LHCN-M2 (cell line): ENCODE results near the gene CRKL. TPM values are rescaled to one million over a fixed set of nuclear protein-coding genes. Genes with fewer than 3 reads are reported as not detected.
"Not testable (repeated sequence)": the region's sequence is repeated elsewhere in the genome, so short reads cannot be mapped to it uniquely, and the experiment has no call there.

Experiments used
- DNase-seq: peaks from one replicate; pipeline ENCODE4 v3.0.0-alpha.2; 2012; ENCODE audit warnings: low read depth
- polyA plus RNA-seq: library from polyadenylated mRNA; unstranded; fragments of >200 nt; gene quantifications from one replicate; pipeline ENCODE4 v1.2.1, GENCODE V29; 2012; ENCODE audit warnings: missing spikeins
- total RNA-seq: library from RNA; depleted of rRNA; stranded (reverse); fragments of >200 nt; gene quantifications from 2 replicates; pipeline ENCODE4 v1.2.3, GENCODE V29; 2014; rRNA removed

Gene CRKL, protein sequence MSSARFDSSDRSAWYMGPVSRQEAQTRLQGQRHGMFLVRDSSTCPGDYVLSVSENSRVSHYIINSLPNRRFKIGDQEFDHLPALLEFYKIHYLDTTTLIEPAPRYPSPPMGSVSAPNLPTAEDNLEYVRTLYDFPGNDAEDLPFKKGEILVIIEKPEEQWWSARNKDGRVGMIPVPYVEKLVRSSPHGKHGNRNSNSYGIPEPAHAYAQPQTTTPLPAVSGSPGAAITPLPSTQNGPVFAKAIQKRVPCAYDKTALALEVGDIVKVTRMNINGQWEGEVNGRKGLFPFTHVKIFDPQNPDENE
- total RNA-seq, result 46.2 and 50.0 TPM in 2 replicates
- 19.9 TPM for polyA plus RNA-seq

DNA sequence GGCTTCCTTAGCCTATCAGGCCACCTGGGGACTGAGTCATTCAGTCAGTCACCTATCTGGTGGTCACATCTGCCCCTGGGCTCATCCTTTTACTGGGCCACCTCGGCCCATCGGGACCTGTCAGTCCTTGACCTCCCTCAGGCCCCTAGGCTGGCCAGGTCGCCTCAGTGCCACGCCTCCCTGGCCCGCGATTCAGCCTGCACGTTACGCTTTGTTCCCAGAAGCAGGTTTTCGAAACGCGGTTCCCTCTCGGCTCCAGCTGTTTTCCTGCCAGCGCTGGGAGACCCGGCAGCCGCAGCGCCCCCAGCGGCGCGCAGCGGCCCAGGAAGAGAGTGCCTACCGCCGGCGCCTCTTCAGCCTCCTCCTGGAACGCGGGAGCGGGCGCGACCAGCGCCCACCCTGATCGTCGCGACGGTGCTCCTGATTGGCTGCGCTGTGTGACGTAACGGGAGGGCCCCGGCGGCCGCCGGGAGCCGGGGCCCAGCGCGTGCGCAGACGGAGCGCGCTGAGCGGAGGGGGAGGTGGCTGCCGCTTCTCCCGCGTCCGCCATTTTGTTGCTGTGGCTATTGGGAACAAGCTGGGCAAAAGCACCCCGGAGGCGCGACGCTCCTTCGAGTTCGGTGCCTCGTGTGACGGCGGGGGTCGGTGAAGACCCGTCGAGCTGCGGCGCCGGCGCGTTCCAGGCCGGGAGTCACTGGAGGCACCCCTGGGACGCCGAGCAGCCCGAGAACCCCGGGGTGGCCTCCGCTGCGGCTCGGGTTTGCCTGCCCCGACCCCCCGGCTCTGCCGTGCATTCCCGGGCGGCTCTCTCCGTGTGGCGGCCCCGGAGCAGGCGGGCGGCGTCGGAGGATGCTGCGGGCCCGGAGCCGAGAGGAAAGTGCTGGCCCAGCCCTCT is at the start of gene CRKL:
Gene CRKL, plus strand, starts transcription at position 492 of the 895 bp plus-strand sequence. CDS start 528 bp downstream, outside the sequence.
- DNase-seq, result peak; percentile 97

DNA sequence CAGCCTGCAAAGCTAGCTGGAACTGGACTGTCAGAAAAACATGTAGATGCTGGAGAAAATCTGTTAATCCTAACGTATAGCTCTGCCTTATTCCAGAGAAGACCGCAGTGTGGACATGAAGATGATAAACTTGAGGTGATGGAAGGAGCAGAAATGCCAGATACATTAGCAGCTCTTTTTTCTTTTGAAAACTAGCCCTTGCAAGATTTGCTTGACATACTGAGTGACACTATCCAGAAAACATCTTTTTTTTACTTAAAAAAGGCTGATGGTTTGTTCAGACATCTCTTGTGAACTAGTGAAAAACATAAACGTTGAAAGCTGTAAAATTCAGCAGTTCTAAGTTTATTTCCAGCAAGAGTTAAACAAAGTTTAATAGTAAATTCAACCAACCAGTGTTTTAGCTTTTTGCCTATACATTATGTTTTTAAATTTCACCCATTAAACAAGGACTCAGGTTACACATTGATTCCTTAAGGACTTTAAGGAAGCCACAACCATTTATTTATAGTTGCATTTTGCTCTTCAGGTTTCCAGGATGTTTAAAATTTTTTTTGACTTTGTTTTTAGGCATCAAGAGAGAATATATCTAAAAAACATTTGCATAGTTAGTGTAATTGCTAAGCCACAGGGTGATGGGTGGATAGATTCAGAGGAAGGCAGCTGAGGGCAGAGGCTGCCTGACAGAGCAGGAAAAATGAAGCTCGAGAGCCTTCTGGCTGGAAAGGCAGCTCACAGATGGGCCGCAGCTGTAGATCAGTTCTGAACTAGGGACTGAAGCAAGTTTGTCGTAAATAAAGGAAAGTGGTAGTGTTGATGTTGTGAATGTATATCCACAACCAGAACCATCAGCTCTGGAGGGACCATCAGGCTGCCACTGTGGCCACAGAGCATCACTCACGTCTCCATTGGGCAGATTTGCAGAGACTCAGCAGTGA is 48.9 kb upstream of the CRKL start:
- no peak for DNase-seq

DNA sequence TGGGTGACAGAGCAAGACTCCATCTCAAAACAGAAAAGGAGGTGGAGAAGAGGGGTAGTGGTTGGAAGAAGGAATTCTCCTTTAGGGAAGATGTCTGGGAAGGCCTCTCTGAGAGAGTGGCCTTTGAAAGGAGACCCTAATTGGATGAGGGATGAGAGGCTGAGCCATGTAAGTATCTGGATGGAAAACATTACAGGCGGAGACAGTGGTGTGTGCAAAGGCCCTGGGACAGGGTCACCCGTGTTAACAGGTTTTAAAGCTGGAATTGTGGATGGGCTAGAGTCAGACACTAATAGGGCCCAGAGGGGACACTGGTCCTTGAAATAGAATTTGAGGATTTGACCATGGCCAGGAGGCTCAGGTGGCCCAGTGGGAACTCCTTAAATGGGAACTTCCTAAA is 48.0 kb upstream of the CRKL start:
- DNase-seq, result no peak

GRCh38 chr22:20873214-20873613 is 44.0 kb upstream of the CRKL start:
- no peak for DNase-seq

- no peak for DNase-seq
Observed at GRCh38 chr22:20875296-20875695, 41.9 kb upstream of the CRKL start.

- no peak for DNase-seq
Observed at GRCh38 chr22:20877715-20878114, 39.5 kb upstream of the CRKL start.

GRCh38 chr22:20881231-20881630 is 36.0 kb upstream of the CRKL start:
- DNase-seq, result no peak

DNA sequence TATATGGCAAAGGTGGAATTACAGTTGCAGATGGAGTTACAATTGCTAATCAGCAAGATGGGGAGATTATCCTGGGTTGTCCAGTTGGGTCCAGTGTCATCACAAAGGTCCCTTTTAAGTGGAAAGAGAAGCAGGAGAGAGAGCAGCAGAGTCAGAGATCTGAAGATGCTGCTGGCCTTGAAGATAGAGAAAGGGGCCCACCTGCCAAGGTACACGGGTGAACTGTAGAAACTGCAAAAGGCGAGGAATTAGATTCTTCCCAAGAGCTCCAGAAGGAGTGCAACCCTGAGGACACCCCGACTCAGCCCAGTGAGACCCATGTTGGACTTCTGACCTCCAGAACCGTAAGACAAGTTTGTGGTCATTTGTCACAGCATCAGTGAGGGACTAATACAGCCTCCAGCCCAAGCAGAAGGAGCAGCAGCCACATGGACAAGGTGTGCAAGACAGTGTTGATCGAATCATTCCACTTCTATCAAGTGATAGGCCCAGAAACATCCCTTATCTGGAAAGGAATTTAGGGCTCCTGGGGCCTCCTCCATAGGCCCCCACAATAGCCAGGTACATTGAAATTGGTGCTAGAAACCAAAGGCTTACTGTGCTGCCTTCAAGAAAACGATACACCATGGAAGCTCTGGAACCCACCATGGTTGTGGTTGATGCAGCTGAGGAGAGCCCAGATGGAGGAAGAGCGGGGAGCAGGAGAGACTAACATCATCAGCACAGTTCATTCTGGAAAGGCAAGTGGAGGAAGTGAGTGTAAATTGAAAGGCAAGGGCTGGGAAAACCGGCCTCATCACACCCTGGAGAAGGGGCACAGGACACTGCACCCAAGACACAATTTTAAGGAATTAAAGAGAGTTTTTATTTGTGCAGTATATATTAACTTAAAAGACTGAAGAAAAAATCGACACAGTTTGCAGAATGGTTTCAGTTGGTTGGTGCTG is 35.1 kb upstream of the CRKL start:
- DNase-seq, result no peak

GRCh38 chr22:20882855-20883254 is 34.4 kb upstream of the CRKL start:
- DNase-seq, result no peak

DNA sequence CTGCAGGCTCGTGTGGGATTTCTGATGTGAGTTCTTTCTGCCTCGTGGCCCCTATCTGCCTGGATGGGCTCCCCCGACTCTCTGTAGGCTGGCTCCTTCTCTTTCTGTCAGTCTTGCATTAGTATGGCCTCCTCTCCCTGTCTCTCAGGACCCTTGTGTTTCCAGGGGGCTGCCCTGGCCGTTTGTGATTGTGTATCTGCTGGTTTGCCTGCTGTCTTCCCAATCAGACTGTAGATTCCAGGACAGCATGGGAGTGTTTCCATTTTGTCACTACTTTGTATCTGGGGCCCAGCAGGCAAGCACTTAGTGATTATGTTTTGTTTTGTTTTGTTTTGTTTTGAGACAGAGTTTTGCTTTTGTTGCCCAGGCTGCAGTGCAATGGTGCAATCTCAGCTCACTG is 32.8 kb upstream of the CRKL start:
- no peak for DNase-seq

- no peak for DNase-seq
Observed at GRCh38 chr22:20885017-20885556, 32.1 kb upstream of the CRKL start.

DNA sequence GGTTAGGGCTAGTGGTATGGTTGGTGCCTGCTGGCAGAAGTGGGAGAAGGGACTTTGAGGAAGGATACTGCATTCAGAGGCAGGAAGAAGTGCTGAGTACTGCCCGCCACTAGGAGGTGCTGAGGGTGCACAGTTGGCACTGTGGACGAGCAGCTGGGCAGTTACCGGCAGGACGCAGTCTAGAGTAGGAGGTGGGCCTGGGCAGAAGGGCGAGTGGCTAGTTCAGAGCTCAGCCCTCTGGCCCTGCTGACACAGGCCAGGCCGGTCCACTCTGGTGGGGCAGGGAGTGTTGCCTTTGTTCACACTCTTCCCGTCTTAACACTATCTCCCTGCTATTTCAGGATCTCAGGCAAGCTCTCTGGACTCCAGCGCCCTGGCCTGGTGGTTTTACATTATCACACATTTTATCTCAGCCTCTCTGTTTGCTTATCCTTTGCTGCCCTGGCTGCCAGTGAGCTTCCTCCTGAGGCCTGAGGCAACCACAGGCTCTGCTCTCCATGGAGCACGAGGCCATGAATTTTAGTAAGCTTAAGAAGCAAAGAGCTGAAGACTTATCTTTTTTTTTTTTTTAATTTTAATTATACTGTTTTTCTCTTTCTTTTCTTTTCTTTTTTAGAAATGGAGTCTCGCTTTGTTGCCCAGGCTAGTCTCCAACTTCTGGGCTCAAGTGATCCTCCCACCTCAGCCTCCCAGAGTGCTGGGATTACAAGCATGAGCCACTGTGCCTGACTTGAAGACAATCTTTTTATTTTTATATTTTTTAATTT is 31.5 kb upstream of the CRKL start:
- peak; percentile 69 for DNase-seq

DNA sequence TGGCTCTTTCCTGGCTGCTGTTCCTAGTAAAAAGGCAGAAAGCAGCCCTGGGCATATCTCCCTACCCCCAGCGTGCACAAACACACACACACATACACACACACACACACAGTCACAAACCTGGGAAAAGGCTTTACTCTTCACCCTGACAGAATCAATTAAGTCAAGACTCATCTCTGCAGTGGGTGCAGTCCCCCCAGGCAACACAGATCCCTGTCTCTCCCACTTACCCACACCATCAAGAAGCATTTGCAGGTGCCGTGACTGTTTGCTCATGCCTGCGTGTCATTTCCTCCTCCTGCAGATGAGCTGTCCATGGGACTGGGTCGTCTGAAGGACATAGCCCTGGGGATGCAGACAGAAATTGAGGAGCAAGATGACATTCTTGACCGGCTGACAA is 29.8 kb upstream of the CRKL start:
- DNase-seq, result no peak

DNA sequence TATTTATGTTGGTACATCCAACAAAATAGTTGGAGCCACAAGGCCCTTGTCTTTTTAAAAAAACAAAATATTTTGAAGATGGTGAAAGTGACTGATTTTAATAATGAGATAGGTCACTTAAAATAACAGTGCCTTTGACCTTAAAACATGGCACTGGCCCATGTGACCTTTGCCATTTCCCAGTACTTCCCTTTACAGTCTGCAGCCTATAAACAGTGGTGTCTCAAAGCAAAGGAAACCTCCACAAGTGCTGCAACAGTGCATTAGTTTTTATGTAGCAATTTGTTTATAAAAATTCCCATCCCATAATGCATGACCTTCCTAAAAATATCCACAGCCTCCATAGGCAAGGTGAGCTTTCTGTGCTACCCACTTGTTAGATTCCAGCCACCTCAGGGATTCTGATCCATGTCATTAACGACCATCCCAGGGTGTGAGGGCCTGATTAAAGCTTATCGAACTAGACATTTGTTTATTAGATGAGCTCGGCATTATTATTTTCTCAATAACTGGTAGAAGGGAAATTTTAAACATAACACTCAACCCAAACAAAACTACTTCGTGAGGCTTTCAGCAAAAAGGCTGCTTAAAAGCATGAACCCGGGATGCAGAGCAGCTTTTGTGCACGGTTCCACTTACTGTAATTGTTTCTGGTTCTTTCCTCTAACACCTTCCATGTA is 28.0 kb upstream of the CRKL start:
- no peak for DNase-seq

GRCh38 chr22:20889904-20890540 is 27.2 kb upstream of the CRKL start:
- no peak for DNase-seq

DNA sequence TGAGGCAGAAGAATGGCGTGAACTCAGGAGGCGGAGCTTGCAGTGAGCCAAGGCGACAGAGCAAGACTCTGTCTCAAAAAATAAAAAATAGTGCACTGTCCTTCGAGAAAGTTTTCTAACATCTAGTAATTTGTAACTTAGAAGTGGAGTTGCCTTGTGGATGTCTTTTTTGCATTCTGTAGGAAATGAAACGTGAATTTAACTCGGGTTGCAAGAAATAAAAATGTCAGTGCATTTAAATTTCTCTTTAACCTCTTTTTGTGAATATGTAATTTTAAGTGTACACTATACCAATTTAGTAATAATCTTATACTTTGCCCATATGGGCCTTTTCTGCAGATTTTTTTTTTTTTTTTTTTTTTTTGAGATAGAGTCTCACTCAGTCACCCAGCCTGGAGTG is 26.2 kb upstream of the CRKL start:
- DNase-seq, result no peak

DNA sequence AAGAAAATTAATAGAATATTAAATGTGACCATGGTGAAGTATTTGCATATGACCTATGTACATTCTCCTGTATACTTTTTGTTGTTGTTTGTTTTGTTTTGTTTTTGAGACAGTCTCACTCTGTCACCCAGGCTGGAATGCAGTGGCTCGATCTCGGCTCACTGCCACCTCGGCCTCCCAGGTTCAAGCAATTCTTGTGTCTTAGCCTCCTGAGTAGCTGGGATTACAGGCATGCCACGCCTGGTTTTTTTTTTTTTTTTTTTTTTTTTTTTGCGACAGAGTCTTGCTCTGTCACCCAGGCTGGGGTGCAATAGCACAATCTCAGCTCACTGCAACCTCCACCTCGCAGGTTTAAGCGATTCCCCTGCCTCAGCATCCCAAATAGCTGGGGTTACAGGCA is 19.5 kb upstream of the CRKL start:
- DNase-seq, result not testable (repeated sequence)

- no peak for DNase-seq
Observed at GRCh38 chr22:20899827-20900423, 17.3 kb upstream of the CRKL start.
